HepG2 (cell line): ENCODE data around the gene AK9. TPM values are rescaled to one million over a fixed set of nuclear protein-coding genes. Genes with fewer than 3 reads are reported as not detected.

Experiments used
- ATAC-seq: fragments of 200-7000 bp; cut with Tn5 transposase; 3 replicates; pipeline ENCODE4 v1.9.1; 2020; ENCODE audit warnings: mild to moderate bottlenecking, moderate library complexity
- BruUV-seq: library from RNA; stranded (reverse); fragments of 400-500 nt; replicated peaks from 2 replicates; lab custom pipeline; 2021; lab: Mats Ljungman, UMichigan
- CTCF ChIA-PET: fragments of 300-600 bp; formaldehyde crosslinking; extraction: SDS; loops from one replicate; lab custom pipeline; 2021; ENCODE audit warnings: low total read pairs, inconsistent platforms, low intra/inter-chr PET ratio; lab: Yijun Ruan, JAX
- POLR2A ChIA-PET: fragments of 350-600 bp; sonication (Branson Sonifier 250); formaldehyde crosslinking; loops from one replicate; lab custom pipeline; 2020; ENCODE audit warnings: antibody characterized with exemption, inconsistent platforms; lab: Yijun Ruan, JAX
- DNase-seq: peaks from one replicate; pipeline ENCODE4 v3.0.0-alpha.2; 2015; ENCODE audit warnings: low spot score
- FAIRE-seq: peaks from 3 replicates; lab custom pipeline; 2011; peaks lifted over from hg19 to GRCh38; lab: Jason Lieb, UNC
- H2AFZ ChIP-seq: one replicate; pipeline ENCODE4 v1.6.1; 2011; ENCODE audit warnings: low read length, inconsistent platforms
- H3K27ac ChIP-seq: fragments of 300-600 bp; 3 replicates; pipeline ENCODE4 v1.8.0; 2011; ENCODE audit warnings: mixed run types, mild to moderate bottlenecking, mixed read lengths, low read length, inconsistent platforms; ENCODE audit not compliant: insufficient read depth; ENCODE audit errors: extremely low read length
- H3K27me3 ChIP-seq, 2 experiments: fragments of 200-600 bp in 1 of 2; 2 replicates in 1 of 2; 3 replicates in 1 of 2; pipeline versions ENCODE4 v1.6.0 to v1.8.0; 2011; ENCODE audit warnings: low read length in 2 of 2, mild to moderate bottlenecking in 2 of 2, moderate library complexity in 2 of 2, inconsistent platforms in 1 of 2; ENCODE audit not compliant: insufficient read depth in 2 of 2, control insufficient read depth in 1 of 2
- H3K36me3 ChIP-seq, 2 experiments: fragments of 200-600 bp in 1 of 2; replicated peaks in 1 of 2; 2 replicates in 1 of 2; 3 replicates in 1 of 2; pipeline versions ENCODE4 v1.5.1 to v1.8.0; 2011; ENCODE audit warnings: low read length in 2 of 2, inconsistent platforms in 1 of 2; ENCODE audit not compliant: insufficient read depth in 2 of 2, control insufficient read depth in 1 of 2
- H3K4me1 ChIP-seq: 2 replicates; pipeline ENCODE4 v1.5.1; 2012; ENCODE audit warnings: low read length, inconsistent platforms; ENCODE audit not compliant: insufficient read depth
- H3K4me2 ChIP-seq: 2 replicates; pipeline ENCODE4 v1.6.0; 2011; ENCODE audit warnings: low read depth, low read length, inconsistent platforms
- H3K4me3 ChIP-seq, 3 experiments: fragments of 200-600 bp in 1 of 3; sonication (generic), shearing (Covaris generic) in 1 of 3; replicated peaks in 1 of 3; 2 replicates each; pipeline ENCODE4 v1.5.1; 2011 to 2016; ENCODE audit warnings: low read length in 3 of 3, inconsistent platforms in 2 of 3, low read depth in 2 of 3, mild to moderate bottlenecking in 2 of 3, control low read depth in 1 of 3, mixed read lengths in 1 of 3; ENCODE audit not compliant: insufficient read depth in 1 of 3
- H3K79me2 ChIP-seq: one replicate; pipeline ENCODE4 v1.6.1; 2011; ENCODE audit warnings: low read length, inconsistent platforms; ENCODE audit not compliant: insufficient read depth
- H3K9ac ChIP-seq: 2 replicates; pipeline ENCODE4 v1.6.0; 2011; ENCODE audit warnings: mild to moderate bottlenecking, low read depth, low read length, inconsistent platforms; ENCODE audit not compliant: insufficient read depth
- H3K9me3 ChIP-seq: 2 replicates; pipeline ENCODE4 v1.5.1; 2012; ENCODE audit warnings: mild to moderate bottlenecking, low read length
- H4K20me1 ChIP-seq: 2 replicates; pipeline ENCODE4 v1.6.0; 2011; ENCODE audit warnings: inconsistent platforms, mild to moderate bottlenecking, low read length, moderate library complexity; ENCODE audit not compliant: insufficient read depth
- AKAP8 ChIP-seq: sonication (generic); formaldehyde crosslinking; IDR thresholded peaks from 2 replicates; pipeline ENCODE4 v1.5.1; 2020; ENCODE audit warnings: mild to moderate bottlenecking, missing genetic modification reagents
- MAFF ChIP-seq: IDR thresholded peaks from 2 replicates; pipeline ENCODE4 v1.6.1; 2011; ENCODE audit warnings: low read depth, low read length, improper control_type of control experiment
- MAFK ChIP-seq, 2 experiments: IDR thresholded peaks in 1 of 2; conservative IDR thresholded peaks in 1 of 2; 2 replicates each; pipeline ENCODE4 v1.6.1; 2011; ENCODE audit warnings: improper control_type of control experiment in 2 of 2, low read length in 2 of 2
- PRDM4 ChIP-seq: sonication (generic); formaldehyde crosslinking; IDR thresholded peaks from 2 replicates; pipeline ENCODE4 v1.9.0; 2021; ENCODE audit warnings: missing genetic modification reagents, borderline replicate concordance
- SP140L ChIP-seq: sonication (generic); formaldehyde crosslinking; IDR thresholded peaks from 2 replicates; pipeline ENCODE4 v1.4.0; 2020; ENCODE audit warnings: missing genetic modification reagents, borderline replicate concordance
- TEAD2 ChIP-seq: sonication (generic); formaldehyde crosslinking; IDR thresholded peaks from 2 replicates; pipeline ENCODE4 v1.9.0; 2021; ENCODE audit warnings: missing genetic modification reagents
- ZBED4 ChIP-seq: sonication (generic); formaldehyde crosslinking; IDR thresholded peaks from 2 replicates; pipeline ENCODE4 v1.4.0; 2020; ENCODE audit warnings: missing genetic modification reagents, borderline replicate concordance
- ZSCAN25 ChIP-seq: sonication (generic); formaldehyde crosslinking; IDR thresholded peaks from 2 replicates; pipeline ENCODE4 v1.8.0; 2022; ENCODE audit warnings: mild to moderate bottlenecking, missing genetic modification reagents
- WGBS: methylation state at CpG from one replicate; pipeline ENCODE4 v1.1.6; 2017; ENCODE audit warnings: low lambda C conversion rate; 5-methylcytosine and 5-hydroxymethylcytosine counted together
- in situ Hi-C: cut with HindIII; loops from 2 replicates; pipeline ENCODE4 v1.10.0; 2017; ENCODE audit warnings: low pct_unique_long_range_greater_than_20kb; ENCODE audit not compliant: extremely low pct_ligation_motif_present
- intact Hi-C: fragments of 100-400 bp; cut with micrococcal nuclease; formaldehyde crosslinking; loops from one replicate; pipeline ENCODE4 v1.10.0; 2022; ENCODE audit not compliant: unreplicated experiment
- polyA plus RNA-seq, 8 experiments: library from polyadenylated mRNA; depleted of rRNA in 3 of 8; stranded (reverse) in 7 of 8; unstranded in 1 of 8; fragments of >200 nt; fragmentation: Illumina TruSeq in 4 of 8; extraction: Trizol in 4 of 8; gene quantifications; 2 replicates each; pipeline versions ENCODE4 v1.2.1 to v1.2.3, GENCODE V29; 2011 to 2016; ENCODE audit warnings: low read depth in 4 of 8, missing spikeins in 1 of 8, mixed read lengths in 1 of 8; ENCODE audit not compliant: insufficient read depth in 1 of 8
- total RNA-seq, 5 experiments: library from RNA; depleted of rRNA; stranded (reverse); fragments of >200 nt; fragmentation: Illumina TruSeq; extraction: Trizol; gene quantifications; 2 replicates each; pipeline ENCODE4 v1.2.3, GENCODE V29; 2016; ENCODE audit warnings: low read depth in 1 of 5

The AK9 gene
- total and polyA plus RNA-seq, 2 of the 13 experiments (the other 11 are each of a cell fraction or from before 2014, with no cell fraction given), result 3.2 to 4.8 TPM

GRCh38 chr6:109457562-109457996 is 233.4 kb downstream of the AK9 start:
- Histone ChIP-seq H3K36me3 (peaks cover 0 to 9% of the 10 kb centered on the region in 2 experiments; a peak in 2 of 5 replicates), H3K4me3 (no peak overlapping the region), H3K4me2 (no peak overlapping the region), H3K9me3 (no peaks in the 10 kb centered on the region), H2AFZ (no peak overlapping the region), H3K9ac (no peak overlapping the region), H3K27ac (no peak overlapping the region), H3K4me1 (peaks cover 20% of the 10 kb centered on the region), H4K20me1 (no peaks in the 10 kb centered on the region), H3K27me3 (no peaks in the 10 kb centered on the region), H3K79me2 (no peaks in the 10 kb centered on the region)
- CTCF ChIA-PET, result no interaction called here
- no peak for FAIRE-seq
- 94% methylated on average over 6 of the region's 6 CpGs for WGBS
- peak; percentile 54 to 72; a peak in 3 of 4 replicates for TF ChIP-seq MAFK (conservative IDR thresholded peaks at IDR 0.05 in 1 of 2, IDR thresholded peaks at IDR 0.05 in 1 of 2; ENCODE audit: low read length in 2 of 2)
- TF ChIP-seq MAFF, result peak; percentile 57; the same call in 1 of the 2 replicates
- no peak for TF ChIP-seq AKAP8 (CRISPR knock-in tag)
- no peak for TF ChIP-seq TEAD2 (CRISPR knock-in tag)
- no TSS peak for BruUV-seq
- in situ Hi-C loops, result no loop called here
- intact Hi-C loops, result loop anchor here (5.0 kb wide), 1 partner anchor 270 kb away; no protein-coding TSS in a partner anchor
- POLR2A ChIA-PET, result interaction anchor here (1.3 to 5.4 kb wide), 2 partner anchors 16 to 23 kb away, joined by 3 to 22 read pairs; partner anchors contain the start of genes PPIL6 and SMPD2
- no peak for DNase-seq
- no peak for ATAC-seq

GRCh38 chr6:109456710-109457561 is 234.1 kb downstream of the AK9 start:
- Histone ChIP-seq H3K4me2 (peak overlapping the region; percentile 77; the same call in 1 of the 2 replicates), H2AFZ (no peak overlapping the region), H3K9ac (no peak overlapping the region), H3K4me1 (peaks cover 20% of the 10 kb centered on the region), H3K27me3 (no peaks in the 10 kb centered on the region), H3K9me3 (no peaks in the 10 kb centered on the region), H3K79me2 (no peaks in the 10 kb centered on the region), H3K27ac (no peak overlapping the region), H4K20me1 (no peaks in the 10 kb centered on the region), H3K36me3 (peaks cover 0 to 3% of the 10 kb centered on the region in 2 experiments; a peak in 1 of 5 replicates), H3K4me3 (peak overlapping the region in 2 of 3 experiments; percentile 66 to 92; a peak in 2 of 6 replicates)
- ChIA-PET POLR2A (interaction anchor here (5.4 kb wide), 1 partner anchor 16 kb away, joined by 22 read pairs; the partner anchor contains the start of genes PPIL6 and SMPD2), CTCF (no interaction called here)
- ATAC-seq (no peak), DNase-seq (no peak), FAIRE-seq (no peak)
- in situ Hi-C loops (no loop called here), intact Hi-C loops (loop anchor here (5.0 kb wide), 1 partner anchor 270 kb away; no protein-coding TSS in a partner anchor)
- no TSS peak for BruUV-seq
- WGBS, result 77% methylated on average over 16 of the region's 16 CpGs
- TF ChIP-seq ZSCAN25 (no peak), PRDM4 (no peak), SP140L (CRISPR knock-in tag) (no peak), ZBED4 (CRISPR knock-in tag) (no peak)
